SU-DHL-6 (cell line): ENCODE measurements around the gene SLC5A6.

Source experiments
- H2AFZ ChIP-seq: fragments of 200-600 bp; sonication (generic); 2 replicates; pipeline ENCODE4 v1.6.1; 2014; ENCODE audit warnings: low read depth, mild to moderate bottlenecking, moderate library complexity, mixed read lengths, antibody characterized with exemption, low read length; ENCODE audit not compliant: severe bottlenecking
- H3F3A ChIP-seq: fragments of 200-600 bp; shearing (Covaris generic); 2 replicates; pipeline ENCODE4 v1.6.0; 2016; ENCODE audit warnings: antibody characterized with exemption, mild to moderate bottlenecking; ENCODE audit not compliant: insufficient read depth
- H3K27ac ChIP-seq: fragments of 200-600 bp; sonication (generic); 2 replicates; pipeline ENCODE4 v1.5.1; 2016; ENCODE audit warnings: low read depth, mild to moderate bottlenecking, low read length, moderate library complexity, mixed read lengths
- H3K27me3 ChIP-seq: fragments of 200-600 bp; sonication (generic), shearing (Covaris generic); 2 replicates; pipeline ENCODE4 v1.6.0; 2014; ENCODE audit warnings: mild to moderate bottlenecking, low read length
- H3K36me3 ChIP-seq: fragments of 200-600 bp; sonication (generic); 2 replicates; pipeline ENCODE4 v1.6.1; 2014; ENCODE audit warnings: mild to moderate bottlenecking, low read length, mixed read lengths
- H3K4me2 ChIP-seq: fragments of 300-600, 200-600 bp; shearing (Covaris generic), sonication (generic); 2 replicates; pipeline ENCODE4 v1.6.0; 2014; ENCODE audit warnings: low read length, low read depth, mild to moderate bottlenecking; ENCODE audit not compliant: poor library complexity, severe bottlenecking
- H3K4me3 ChIP-seq: fragments of 200-600 bp; sonication (generic); 2 replicates; pipeline ENCODE4 v1.5.1; 2014; ENCODE audit warnings: antibody characterized with exemption, low read length, mild to moderate bottlenecking, mixed read lengths; ENCODE audit not compliant: insufficient read depth, poor library complexity, severe bottlenecking
- H3K79me2 ChIP-seq: fragments of 200-600 bp; sonication (generic); 2 replicates; pipeline ENCODE4 v1.6.1; 2014; ENCODE audit warnings: mild to moderate bottlenecking, low read length, moderate library complexity; ENCODE audit not compliant: insufficient read depth
- H3K9ac ChIP-seq: fragments of 200-600 bp; sonication (generic); 2 replicates; pipeline ENCODE4 v1.7.0; 2014; ENCODE audit warnings: mild to moderate bottlenecking, low read length
- H3K9me2 ChIP-seq: fragments of 200-600 bp; sonication (generic); replicated peaks from 2 replicates; pipeline ENCODE4 v1.6.1; 2014; ENCODE audit warnings: low read length; ENCODE audit not compliant: insufficient read depth
- H3K9me3 ChIP-seq: fragments of 200-600 bp; sonication (generic); 2 replicates; pipeline ENCODE4 v1.6.1; 2014; ENCODE audit warnings: low read length, mixed read lengths; ENCODE audit not compliant: insufficient read depth
- H4K20me1 ChIP-seq: fragments of 200-600 bp; sonication (generic); 2 replicates; pipeline ENCODE4 v1.6.1; 2014; ENCODE audit warnings: low read depth, mild to moderate bottlenecking, antibody characterized with exemption, low read length, moderate library complexity, mixed read lengths
- CTCF ChIP-seq: fragments of 200-600 bp; sonication (generic); IDR thresholded peaks from one replicate; pipeline ENCODE4 v1.5.1; 2017; ENCODE audit warnings: antibody characterized with exemption, mild to moderate bottlenecking, low read length, moderate library complexity; ENCODE audit not compliant: insufficient read depth, poor library complexity, severe bottlenecking
- EZH2phosphoT487 ChIP-seq: fragments of 200-600 bp; sonication (generic), shearing (Covaris generic); conservative IDR thresholded peaks from 2 replicates; pipeline ENCODE4 v1.6.1; 2018; ENCODE audit warnings: mild to moderate bottlenecking, antibody characterized with exemption, low read length, moderate library complexity, mixed read lengths

Gene SLC5A6

GRCh38 chr2:27211241-27211942 is 676 bp downstream of the SLC5A6 start:
- peak overlapping the region; percentile 55 for H2AFZ ChIP-seq

GRCh38 chr2:27209621-27210401 is 2.3 kb downstream of the SLC5A6 start:
- Histone ChIP-seq H3K27ac (no peak overlapping the region), H3K9ac (0 out of 2 replicates have a peak overlapping the region, but pooled peaks have one; percentile 3), H3K79me2 (peaks cover 6% of the 10 kb centered on the region; the same call in 1 of the 2 replicates), H2AFZ (no peak overlapping the region), H4K20me1 (no peaks in the 10 kb centered on the region), H3F3A (peaks cover 5% of the 10 kb centered on the region; the same call in 1 of the 2 replicates), H3K9me3 (no peaks in the 10 kb centered on the region), H3K4me3 (no peak overlapping the region), H3K36me3 (0 out of 2 replicates have a peak, but pooled peaks cover 3% of the 10 kb centered on the region), H3K9me2 (no peaks in the 10 kb centered on the region), H3K27me3 (no peaks in the 10 kb centered on the region), H3K4me2 (peak overlapping the region; percentile 12)
- TF ChIP-seq CTCF (no peak), EZH2phosphoT487 (no peak)

More at GRCh38 chr2:27211241-27211942, 676 bp downstream of the SLC5A6 start:
- Histone ChIP-seq H3K79me2 (peaks cover 6% of the 10 kb centered on the region; the same call in 1 of the 2 replicates), H3K4me2 (peak overlapping the region; percentile 83), H3K36me3 (peaks cover 3% of the 10 kb centered on the region; the same call in 1 of the 2 replicates), H3F3A (peaks cover 14% of the 10 kb centered on the region; the same call in 1 of the 2 replicates), H3K4me3 (peak overlapping the region; percentile 71), H3K9ac (peak overlapping the region; percentile 88), H4K20me1 (no peaks in the 10 kb centered on the region), H3K27me3 (no peaks in the 10 kb centered on the region), H3K9me3 (no peaks in the 10 kb centered on the region), H3K9me2 (no peaks in the 10 kb centered on the region), H3K27ac (peak overlapping the region; percentile 83)
- TF ChIP-seq CTCF (no peak), EZH2phosphoT487 (no peak)

GRCh38 chr2:27208486-27209050 is 3.5 kb downstream of the SLC5A6 start:
- Histone ChIP-seq H4K20me1 (no peaks in the 10 kb centered on the region), H3K4me2 (no peak overlapping the region), H3K36me3 (no peaks in the 10 kb centered on the region), H3F3A (peaks cover 5% of the 10 kb centered on the region; the same call in 1 of the 2 replicates), H3K9ac (no peak overlapping the region), H3K9me3 (no peaks in the 10 kb centered on the region), H3K79me2 (peaks cover 6% of the 10 kb centered on the region; the same call in 1 of the 2 replicates), H3K27ac (no peak overlapping the region), H2AFZ (no peak overlapping the region), H3K9me2 (no peaks in the 10 kb centered on the region), H3K27me3 (no peaks in the 10 kb centered on the region), H3K4me3 (no peak overlapping the region)
- TF ChIP-seq EZH2phosphoT487: no peak
- no peak for TF ChIP-seq CTCF
